Measurements from ENCODE around the gene UBE2QL1.

UBE2QL1 gene

DNA sequence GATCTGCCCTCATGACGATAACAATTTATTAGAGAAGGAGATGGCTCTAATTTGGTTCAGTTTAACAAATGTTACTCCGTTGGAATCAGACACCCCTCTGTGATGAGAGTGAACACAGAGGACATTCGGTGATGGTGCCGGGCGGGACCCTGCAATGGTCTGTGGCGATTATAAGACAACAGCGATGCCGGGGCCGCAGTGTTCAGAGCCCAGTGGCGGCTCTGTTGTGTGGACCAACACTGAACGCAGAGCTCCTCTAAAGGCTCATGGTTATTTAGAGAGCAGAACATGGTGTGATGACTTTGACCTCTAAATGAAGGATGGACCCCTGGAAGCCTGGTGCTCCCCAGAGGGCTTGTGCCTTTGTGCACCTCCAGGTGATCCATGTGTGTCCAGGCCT is 21.2 kb downstream of the UBE2QL1 start:
- Histone ChIP-seq H3K36me3 (ENCODE audit: control insufficient read depth in 1 of 2, insufficient read depth in 2 of 2, low read length in 2 of 2) (no peaks in the 10 kb centered on the region), H3K4me1 (ENCODE audit: control insufficient read depth in 1 of 2, insufficient read depth in 2 of 2, low read length in 2 of 2) (no peaks in the 10 kb centered on the region), H3K4me3 (ENCODE audit: low read depth in 1 of 2, low read length in 2 of 2) (no peak overlapping the region), H3K9me3 (ENCODE audit: control insufficient read depth in 1 of 2, low read length in 2 of 2) (no peaks in the 10 kb centered on the region), H3K27me3 (ENCODE audit: low read depth, low read length) (no peaks in the 10 kb centered on the region), H3K27ac (ENCODE audit: low read length) (no peak overlapping the region)

GRCh38 chr5:6470672-6471071 is 22.0 kb downstream of the UBE2QL1 start:
- Histone ChIP-seq H3K27me3 (ENCODE audit: low read depth, low read length) (no peaks in the 10 kb centered on the region), H3K36me3 (ENCODE audit: control insufficient read depth in 1 of 2, insufficient read depth in 2 of 2, low read length in 2 of 2) (no peaks in the 10 kb centered on the region), H3K4me3 (ENCODE audit: low read depth in 1 of 2, low read length in 2 of 2) (no peak overlapping the region), H3K9me3 (ENCODE audit: control insufficient read depth in 1 of 2, low read length in 2 of 2) (no peaks in the 10 kb centered on the region), H3K4me1 (ENCODE audit: control insufficient read depth in 1 of 2, insufficient read depth in 2 of 2, low read length in 2 of 2) (no peaks in the 10 kb centered on the region), H3K27ac (ENCODE audit: low read length) (no peak overlapping the region)

DNA sequence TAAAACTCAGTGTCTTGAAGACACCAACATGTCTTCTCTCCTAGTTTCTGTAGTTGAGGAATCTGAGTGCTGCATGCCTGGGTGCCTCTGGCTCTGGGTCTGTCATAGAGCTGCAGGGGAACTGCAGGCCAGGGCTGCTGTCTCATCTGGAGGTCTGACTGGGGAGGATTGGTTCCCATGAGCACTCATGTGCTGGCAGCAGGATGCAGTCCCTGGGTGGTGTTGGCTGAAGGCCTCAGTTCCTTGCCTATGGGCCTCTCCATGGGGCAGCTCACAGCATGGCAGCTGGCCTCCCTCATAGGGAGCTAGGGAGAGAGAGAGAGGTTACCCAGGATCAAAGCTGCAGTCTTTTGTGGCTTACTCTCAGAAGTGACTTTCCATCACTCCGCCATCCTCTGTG is 22.6 kb downstream of the UBE2QL1 start:
- no peak overlapping the region for H3K4me3 ChIP-seq (ENCODE audit: low read depth in 1 of 2, low read length in 2 of 2)
- no peaks in the 10 kb centered on the region for H3K27me3 ChIP-seq (ENCODE audit: low read depth, low read length)
- no peak overlapping the region for H3K27ac ChIP-seq (ENCODE audit: low read length)
- no peaks in the 10 kb centered on the region for H3K4me1 ChIP-seq (ENCODE audit: control insufficient read depth in 1 of 2, insufficient read depth in 2 of 2, low read length in 2 of 2)
- no peaks in the 10 kb centered on the region for H3K36me3 ChIP-seq (ENCODE audit: control insufficient read depth in 1 of 2, insufficient read depth in 2 of 2, low read length in 2 of 2)
- H3K9me3 ChIP-seq (ENCODE audit: control insufficient read depth in 1 of 2, low read length in 2 of 2), result no peaks in the 10 kb centered on the region

DNA sequence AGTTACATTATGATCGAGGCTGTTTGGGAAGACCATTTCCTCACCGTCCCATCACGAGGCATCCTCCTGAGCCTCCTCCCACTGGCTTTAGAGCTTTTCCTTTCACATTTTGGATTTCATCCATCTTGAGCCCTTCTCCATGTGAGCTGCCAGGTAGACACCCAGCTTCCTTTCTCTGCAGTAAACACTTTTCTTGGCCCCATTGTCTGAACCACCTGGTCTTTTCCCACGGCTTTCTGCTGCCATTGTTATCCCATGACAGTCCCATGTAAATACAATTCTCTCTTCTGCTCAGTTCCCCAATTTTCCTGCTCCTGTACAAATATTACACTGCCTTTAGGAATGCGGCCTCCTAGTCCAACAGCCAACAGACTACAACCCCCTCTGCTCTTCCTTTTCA is 24.1 kb downstream of the UBE2QL1 start:
- no peak overlapping the region for H3K27ac ChIP-seq (ENCODE audit: low read length)
- H3K4me1 ChIP-seq (ENCODE audit: control insufficient read depth in 1 of 2, insufficient read depth in 2 of 2, low read length in 2 of 2), result no peaks in the 10 kb centered on the region
- no peak overlapping the region for H3K4me3 ChIP-seq (ENCODE audit: low read depth in 1 of 2, low read length in 2 of 2)
- H3K27me3 ChIP-seq (ENCODE audit: low read depth, low read length), result no peaks in the 10 kb centered on the region
- no peaks in the 10 kb centered on the region for H3K9me3 ChIP-seq (ENCODE audit: control insufficient read depth in 1 of 2, low read length in 2 of 2)
- no peaks in the 10 kb centered on the region for H3K36me3 ChIP-seq (ENCODE audit: control insufficient read depth in 1 of 2, insufficient read depth in 2 of 2, low read length in 2 of 2)

DNA sequence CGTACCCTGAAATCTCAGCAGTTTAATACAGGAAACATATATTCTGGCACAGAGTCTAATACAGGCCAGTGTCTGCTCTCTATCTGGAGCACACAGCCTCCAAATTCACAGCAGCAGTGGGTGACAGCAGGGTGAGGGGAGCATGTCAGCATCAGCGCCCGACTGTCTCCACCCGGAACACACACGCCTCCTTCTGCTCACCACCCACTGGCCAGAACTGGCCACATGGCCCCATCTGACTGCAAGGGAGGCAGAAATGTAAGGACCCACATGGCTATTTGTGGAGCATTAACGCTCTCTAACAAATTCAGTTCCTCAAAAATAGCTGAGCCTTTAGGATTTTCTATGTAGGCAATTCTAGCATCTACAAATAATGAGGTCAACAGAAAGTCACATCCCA is 24.6 kb downstream of the UBE2QL1 start:
- H3K4me1 ChIP-seq (ENCODE audit: control insufficient read depth in 1 of 2, insufficient read depth in 2 of 2, low read length in 2 of 2), result no peaks in the 10 kb centered on the region
- no peaks in the 10 kb centered on the region for H3K9me3 ChIP-seq (ENCODE audit: control insufficient read depth in 1 of 2, low read length in 2 of 2)
- H3K36me3 ChIP-seq (ENCODE audit: control insufficient read depth in 1 of 2, insufficient read depth in 2 of 2, low read length in 2 of 2), result no peaks in the 10 kb centered on the region
- no peak overlapping the region for H3K4me3 ChIP-seq (ENCODE audit: low read depth in 1 of 2, low read length in 2 of 2)
- H3K27me3 ChIP-seq (ENCODE audit: low read depth, low read length), result no peaks in the 10 kb centered on the region
- H3K27ac ChIP-seq (ENCODE audit: low read length), result no peak overlapping the region

DNA sequence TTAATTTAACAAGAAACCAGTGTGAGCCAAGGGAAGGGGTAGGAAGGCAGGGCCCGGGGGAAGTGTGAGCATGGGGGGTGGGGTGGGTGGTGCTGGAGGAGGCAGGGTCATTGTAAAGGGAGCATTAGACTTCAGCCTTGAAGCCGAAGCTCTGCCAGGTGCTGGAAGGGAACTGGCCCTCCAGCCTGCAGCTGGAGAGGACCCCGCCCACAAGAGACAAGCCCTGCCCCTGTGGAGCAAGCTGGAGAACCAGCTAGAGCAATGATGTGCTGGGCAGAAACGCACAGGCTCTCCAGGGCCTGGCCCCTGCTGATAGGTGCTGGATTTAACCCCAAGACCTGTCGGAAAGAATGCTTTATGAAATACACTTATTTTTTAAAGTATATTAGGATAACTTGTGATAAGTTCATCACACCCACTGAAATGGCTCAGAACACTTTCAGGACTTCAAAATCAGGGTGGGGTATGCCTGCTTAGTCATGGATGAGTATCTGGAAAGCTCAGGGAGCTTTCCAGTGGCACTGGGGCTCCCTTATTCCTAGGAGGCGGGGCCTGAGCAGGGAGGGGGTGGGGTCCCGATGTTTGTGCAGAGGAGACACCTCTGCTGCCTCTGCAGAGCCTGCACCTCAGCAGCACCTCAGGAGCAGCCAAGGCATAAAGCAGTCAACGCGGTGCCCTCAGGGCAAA is 27.1 kb downstream of the UBE2QL1 start:
- no peaks in the 10 kb centered on the region for H3K36me3 ChIP-seq (ENCODE audit: control insufficient read depth in 1 of 2, insufficient read depth in 2 of 2, low read length in 2 of 2)
- H3K9me3 ChIP-seq (ENCODE audit: control insufficient read depth in 1 of 2, low read length in 2 of 2), result no peaks in the 10 kb centered on the region
- no peaks in the 10 kb centered on the region for H3K4me1 ChIP-seq (ENCODE audit: control insufficient read depth in 1 of 2, insufficient read depth in 2 of 2, low read length in 2 of 2)
- H3K27me3 ChIP-seq (ENCODE audit: low read depth, low read length), result no peaks in the 10 kb centered on the region
- H3K4me3 ChIP-seq (ENCODE audit: low read depth in 1 of 2, low read length in 2 of 2), result no peak overlapping the region
- no peak overlapping the region for H3K27ac ChIP-seq (ENCODE audit: low read length)

GRCh38 chr5:6476313-6476661 is 27.6 kb downstream of the UBE2QL1 start:
- no peak overlapping the region for H3K27ac ChIP-seq (ENCODE audit: low read length)
- no peaks in the 10 kb centered on the region for H3K9me3 ChIP-seq (ENCODE audit: control insufficient read depth in 1 of 2, low read length in 2 of 2)
- no peak overlapping the region for H3K4me3 ChIP-seq (ENCODE audit: low read depth in 1 of 2, low read length in 2 of 2)
- H3K36me3 ChIP-seq (ENCODE audit: control insufficient read depth in 1 of 2, insufficient read depth in 2 of 2, low read length in 2 of 2), result no peaks in the 10 kb centered on the region
- H3K4me1 ChIP-seq (ENCODE audit: control insufficient read depth in 1 of 2, insufficient read depth in 2 of 2, low read length in 2 of 2), result no peaks in the 10 kb centered on the region
- no peaks in the 10 kb centered on the region for H3K27me3 ChIP-seq (ENCODE audit: low read depth, low read length)

DNA sequence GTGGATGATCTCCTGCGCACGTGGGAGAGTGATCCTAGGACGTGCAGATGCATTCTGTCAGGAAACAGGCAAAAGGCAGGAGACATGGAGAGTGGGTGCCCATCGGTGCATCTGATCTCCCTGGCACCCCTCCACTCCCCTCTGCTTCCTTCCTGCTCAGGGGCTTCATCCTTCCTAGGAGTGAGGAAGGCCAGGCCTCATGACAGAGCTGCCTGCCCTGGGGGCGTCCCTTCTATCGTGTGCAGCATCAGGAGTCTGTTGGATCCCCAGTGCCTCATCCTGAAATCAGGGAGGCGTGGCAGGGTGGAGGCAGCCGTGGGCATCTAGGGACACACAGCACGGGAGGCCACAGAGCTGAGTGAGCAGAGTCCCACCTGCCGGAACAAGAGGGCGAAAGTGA is 30.1 kb downstream of the UBE2QL1 start:
- Histone ChIP-seq H3K4me3 (ENCODE audit: low read depth in 1 of 2, low read length in 2 of 2) (no peak overlapping the region), H3K4me1 (ENCODE audit: control insufficient read depth in 1 of 2, insufficient read depth in 2 of 2, low read length in 2 of 2) (no peaks in the 10 kb centered on the region), H3K36me3 (ENCODE audit: control insufficient read depth in 1 of 2, insufficient read depth in 2 of 2, low read length in 2 of 2) (no peaks in the 10 kb centered on the region), H3K27ac (ENCODE audit: low read length) (no peak overlapping the region), H3K27me3 (ENCODE audit: low read depth, low read length) (no peaks in the 10 kb centered on the region), H3K9me3 (ENCODE audit: control insufficient read depth in 1 of 2, low read length in 2 of 2) (no peaks in the 10 kb centered on the region)

GRCh38 chr5:6480133-6481051 is 31.7 kb downstream of the UBE2QL1 start:
- Histone ChIP-seq H3K9me3 (ENCODE audit: control insufficient read depth in 1 of 2, low read length in 2 of 2) (no peaks in the 10 kb centered on the region), H3K27ac (ENCODE audit: low read length) (no peak overlapping the region), H3K27me3 (ENCODE audit: low read depth, low read length) (no peaks in the 10 kb centered on the region), H3K4me1 (ENCODE audit: control insufficient read depth in 1 of 2, insufficient read depth in 2 of 2, low read length in 2 of 2) (no peaks in the 10 kb centered on the region), H3K4me3 (ENCODE audit: low read depth in 1 of 2, low read length in 2 of 2) (no peak overlapping the region), H3K36me3 (ENCODE audit: control insufficient read depth in 1 of 2, insufficient read depth in 2 of 2, low read length in 2 of 2) (no peaks in the 10 kb centered on the region)

GRCh38 chr5:6482735-6483134 is 34.1 kb downstream of the UBE2QL1 start:
- H3K9me3 ChIP-seq (ENCODE audit: control insufficient read depth in 1 of 2, low read length in 2 of 2), result no peaks in the 10 kb centered on the region
- H3K27ac ChIP-seq (ENCODE audit: low read length), result no peak overlapping the region
- no peak overlapping the region for H3K4me3 ChIP-seq (ENCODE audit: low read depth in 1 of 2, low read length in 2 of 2)
- no peaks in the 10 kb centered on the region for H3K4me1 ChIP-seq (ENCODE audit: control insufficient read depth in 1 of 2, insufficient read depth in 2 of 2, low read length in 2 of 2)
- no peaks in the 10 kb centered on the region for H3K36me3 ChIP-seq (ENCODE audit: control insufficient read depth in 1 of 2, insufficient read depth in 2 of 2, low read length in 2 of 2)
- no peaks in the 10 kb centered on the region for H3K27me3 ChIP-seq (ENCODE audit: low read depth, low read length)

- no peaks in the 10 kb centered on the region for H3K9me3 ChIP-seq (ENCODE audit: control insufficient read depth in 1 of 2, low read length in 2 of 2)
- H3K27me3 ChIP-seq (ENCODE audit: low read depth, low read length), result no peaks in the 10 kb centered on the region
- H3K4me3 ChIP-seq (ENCODE audit: low read depth in 1 of 2, low read length in 2 of 2), result no peak overlapping the region
- H3K27ac ChIP-seq (ENCODE audit: low read length), result no peak overlapping the region
- H3K36me3 ChIP-seq (ENCODE audit: control insufficient read depth in 1 of 2, insufficient read depth in 2 of 2, low read length in 2 of 2), result no peaks in the 10 kb centered on the region
- H3K4me1 ChIP-seq (ENCODE audit: control insufficient read depth in 1 of 2, insufficient read depth in 2 of 2, low read length in 2 of 2), result no peaks in the 10 kb centered on the region
Observed at GRCh38 chr5:6483880-6484382, 35.3 kb downstream of the UBE2QL1 start.
